ENCODE measurements around the gene MEIOSIN.

DNA sequence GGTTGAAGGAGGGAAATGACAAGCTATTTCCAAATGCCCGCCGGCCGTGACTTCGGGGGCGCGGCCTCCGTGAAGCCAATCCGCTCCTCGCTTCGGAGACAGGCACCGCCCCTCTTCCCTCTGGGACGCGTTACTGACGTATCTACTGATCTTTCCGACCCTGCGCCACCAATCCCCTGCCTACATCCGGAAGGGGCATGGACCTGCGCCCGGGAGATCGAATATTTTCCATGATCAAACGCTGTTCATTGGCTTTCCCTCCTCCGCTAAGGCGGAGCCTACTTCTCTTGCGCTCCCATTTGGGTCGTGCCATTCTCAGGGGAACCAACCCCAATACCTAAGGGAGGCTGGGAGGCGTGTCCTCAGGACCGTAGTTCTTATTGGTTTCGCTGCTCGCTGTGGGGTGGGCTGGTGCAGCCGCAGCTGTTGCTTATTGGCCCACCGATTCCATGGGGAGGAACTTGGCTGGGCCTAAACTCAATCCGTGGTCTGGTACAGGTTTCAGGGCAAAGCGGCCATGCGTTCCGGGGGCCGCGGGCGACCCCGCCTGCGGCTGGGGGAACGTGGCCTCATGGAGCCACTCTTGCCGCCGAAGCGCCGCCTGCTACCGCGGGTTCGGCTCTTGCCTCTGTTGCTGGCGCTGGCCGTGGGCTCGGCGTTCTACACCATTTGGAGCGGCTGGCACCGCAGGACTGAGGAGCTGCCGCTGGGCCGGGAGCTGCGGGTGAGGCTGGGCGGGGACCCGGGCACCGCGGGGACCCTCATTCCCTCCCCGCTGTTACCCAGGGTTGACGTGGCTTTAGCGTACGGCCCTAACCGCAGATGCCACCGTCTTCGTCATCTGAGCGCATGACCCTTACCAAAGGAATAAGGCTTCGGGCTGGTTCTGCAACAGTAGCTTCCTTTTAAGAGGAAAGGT, 40.8 kb upstream of the MEIOSIN start, which contains the start of gene QPCTL:
- TF ChIP-seq FOSL2 (IDR thresholded peaks at IDR 0.05; ENCODE audit: borderline replicate concordance, low read depth): no peak
- no peak for TF ChIP-seq SMC3 (IDR thresholded peaks at IDR 0.05; ENCODE audit: low read depth, low read length)
- TF ChIP-seq REST (IDR thresholded peaks at IDR 0.05; ENCODE audit: low read depth, low read length): no peak
- peak; percentile 14; the same call in 1 of the 2 replicates for TF ChIP-seq TAF1 (IDR thresholded peaks at IDR 0.05; ENCODE audit: borderline replicate concordance, low read depth, low read length)
- TF ChIP-seq MAX (IDR thresholded peaks at IDR 0.05; ENCODE audit: low read depth): peak; percentile 43; the same call in 1 of the 2 replicates
- TF ChIP-seq RAD21 (IDR thresholded peaks at IDR 0.05; ENCODE audit: low read length): no peak
- TF ChIP-seq, protein P1, sequence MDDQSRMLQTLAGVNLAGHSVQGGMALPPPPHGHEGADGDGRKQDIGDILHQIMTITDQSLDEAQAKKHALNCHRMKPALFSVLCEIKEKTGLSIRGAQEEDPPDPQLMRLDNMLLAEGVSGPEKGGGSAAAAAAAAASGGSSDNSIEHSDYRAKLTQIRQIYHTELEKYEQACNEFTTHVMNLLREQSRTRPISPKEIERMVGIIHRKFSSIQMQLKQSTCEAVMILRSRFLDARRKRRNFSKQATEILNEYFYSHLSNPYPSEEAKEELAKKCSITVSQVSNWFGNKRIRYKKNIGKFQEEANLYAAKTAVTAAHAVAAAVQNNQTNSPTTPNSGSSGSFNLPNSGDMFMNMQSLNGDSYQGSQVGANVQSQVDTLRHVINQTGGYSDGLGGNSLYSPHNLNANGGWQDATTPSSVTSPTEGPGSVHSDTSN (IDR thresholded peaks at IDR 0.05): no peak; the same call in 1 of the 2 replicates
- TF ChIP-seq, protein P2, sequence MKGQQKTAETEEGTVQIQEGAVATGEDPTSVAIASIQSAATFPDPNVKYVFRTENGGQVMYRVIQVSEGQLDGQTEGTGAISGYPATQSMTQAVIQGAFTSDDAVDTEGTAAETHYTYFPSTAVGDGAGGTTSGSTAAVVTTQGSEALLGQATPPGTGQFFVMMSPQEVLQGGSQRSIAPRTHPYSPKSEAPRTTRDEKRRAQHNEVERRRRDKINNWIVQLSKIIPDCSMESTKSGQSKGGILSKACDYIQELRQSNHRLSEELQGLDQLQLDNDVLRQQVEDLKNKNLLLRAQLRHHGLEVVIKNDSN (IDR thresholded peaks at IDR 0.05; ENCODE audit: borderline replicate concordance, low read depth): no peak
- TF ChIP-seq TCF12 (IDR thresholded peaks at IDR 0.05): no peak
- TF ChIP-seq, protein P3, sequence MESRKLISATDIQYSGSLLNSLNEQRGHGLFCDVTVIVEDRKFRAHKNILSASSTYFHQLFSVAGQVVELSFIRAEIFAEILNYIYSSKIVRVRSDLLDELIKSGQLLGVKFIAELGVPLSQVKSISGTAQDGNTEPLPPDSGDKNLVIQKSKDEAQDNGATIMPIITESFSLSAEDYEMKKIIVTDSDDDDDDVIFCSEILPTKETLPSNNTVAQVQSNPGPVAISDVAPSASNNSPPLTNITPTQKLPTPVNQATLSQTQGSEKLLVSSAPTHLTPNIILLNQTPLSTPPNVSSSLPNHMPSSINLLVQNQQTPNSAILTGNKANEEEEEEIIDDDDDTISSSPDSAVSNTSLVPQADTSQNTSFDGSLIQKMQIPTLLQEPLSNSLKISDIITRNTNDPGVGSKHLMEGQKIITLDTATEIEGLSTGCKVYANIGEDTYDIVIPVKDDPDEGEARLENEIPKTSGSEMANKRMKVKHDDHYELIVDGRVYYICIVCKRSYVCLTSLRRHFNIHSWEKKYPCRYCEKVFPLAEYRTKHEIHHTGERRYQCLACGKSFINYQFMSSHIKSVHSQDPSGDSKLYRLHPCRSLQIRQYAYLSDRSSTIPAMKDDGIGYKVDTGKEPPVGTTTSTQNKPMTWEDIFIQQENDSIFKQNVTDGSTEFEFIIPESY (IDR thresholded peaks at IDR 0.05; ENCODE audit: borderline replicate concordance, low read depth): no peak
- TF ChIP-seq, protein P4, sequence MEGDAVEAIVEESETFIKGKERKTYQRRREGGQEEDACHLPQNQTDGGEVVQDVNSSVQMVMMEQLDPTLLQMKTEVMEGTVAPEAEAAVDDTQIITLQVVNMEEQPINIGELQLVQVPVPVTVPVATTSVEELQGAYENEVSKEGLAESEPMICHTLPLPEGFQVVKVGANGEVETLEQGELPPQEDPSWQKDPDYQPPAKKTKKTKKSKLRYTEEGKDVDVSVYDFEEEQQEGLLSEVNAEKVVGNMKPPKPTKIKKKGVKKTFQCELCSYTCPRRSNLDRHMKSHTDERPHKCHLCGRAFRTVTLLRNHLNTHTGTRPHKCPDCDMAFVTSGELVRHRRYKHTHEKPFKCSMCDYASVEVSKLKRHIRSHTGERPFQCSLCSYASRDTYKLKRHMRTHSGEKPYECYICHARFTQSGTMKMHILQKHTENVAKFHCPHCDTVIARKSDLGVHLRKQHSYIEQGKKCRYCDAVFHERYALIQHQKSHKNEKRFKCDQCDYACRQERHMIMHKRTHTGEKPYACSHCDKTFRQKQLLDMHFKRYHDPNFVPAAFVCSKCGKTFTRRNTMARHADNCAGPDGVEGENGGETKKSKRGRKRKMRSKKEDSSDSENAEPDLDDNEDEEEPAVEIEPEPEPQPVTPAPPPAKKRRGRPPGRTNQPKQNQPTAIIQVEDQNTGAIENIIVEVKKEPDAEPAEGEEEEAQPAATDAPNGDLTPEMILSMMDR (IDR thresholded peaks at IDR 0.05): no peak

All from SK-N-SH (cell line).